ENCODE data around the gene CCL16. TPM values are rescaled to one million over a fixed set of nuclear protein-coding genes. Genes with fewer than 3 reads are reported as not detected.

Gene CCL16
- total and polyA plus RNA-seq, 2 of the 4 experiments (the other 2 are of a cell fraction) = not detected

DNA sequence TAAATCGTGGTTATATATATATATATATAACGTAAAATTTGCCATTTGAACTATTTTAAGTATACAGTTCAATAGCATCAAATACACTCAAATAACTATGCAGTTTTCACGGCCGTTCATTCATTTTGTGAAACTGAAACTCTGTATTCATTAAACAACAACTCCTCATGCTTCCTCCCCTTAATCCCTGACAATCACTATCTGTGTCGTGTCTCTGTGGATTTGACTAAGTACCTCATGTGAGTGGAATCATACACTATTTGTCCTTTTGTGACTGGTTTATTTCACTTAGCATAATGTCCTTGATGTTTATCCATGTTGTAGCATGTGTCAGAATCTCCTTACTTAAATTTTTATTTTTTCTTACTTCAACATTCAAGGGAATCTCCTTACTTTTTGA, 33.6 kb upstream of the CCL16 start:
- Histone ChIP-seq H3K9ac (ENCODE audit: low read depth, low read length) (no peak overlapping the region), H2AFZ (replicated peaks; ENCODE audit: low read length, poor library complexity) (no peak overlapping the region), H3K36me3 (ENCODE audit: control insufficient read depth, insufficient read depth, low read length) (no peaks in the 10 kb centered on the region), H3K4ac (ENCODE audit: low read depth, low read length) (no peak overlapping the region), H3K27ac (ENCODE audit: insufficient read depth, low read length) (no peak overlapping the region), H2BK5ac (ENCODE audit: low read depth, low read length, poor library complexity, severe bottlenecking) (no peak overlapping the region), H2AK9ac (replicated peaks; ENCODE audit: low read depth, low read length, poor library complexity) (no peak overlapping the region), H3K9me3 (ENCODE audit: control insufficient read depth, insufficient read depth, low read length) (no peaks in the 10 kb centered on the region), H2BK20ac (ENCODE audit: low read depth, low read length) (no peak overlapping the region), H3K4me2 (ENCODE audit: low read depth, low read length) (no peak overlapping the region), H3K14ac (replicated peaks; ENCODE audit: low read depth, low read length) (no peak overlapping the region), H3K18ac (ENCODE audit: low read depth, low read length) (no peak overlapping the region), H3K27me3 (ENCODE audit: control insufficient read depth, insufficient read depth, low read length) (peaks cover 3% of the 10 kb centered on the region), H4K8ac (ENCODE audit: low read depth in 2 of 2, low read length in 2 of 2) (no peak overlapping the region), H3K56ac (ENCODE audit: extremely low read depth, insufficient read depth, low read length) (no peak overlapping the region), H3K4me1 (ENCODE audit: control insufficient read depth, insufficient read depth, low read length) (no peaks in the 10 kb centered on the region), H3K79me1 (ENCODE audit: low read depth in 1 of 2, low read length in 2 of 2) (no peaks in the 10 kb centered on the region), H3K4me3 (ENCODE audit: insufficient read depth, low read depth, low read length) (no peak overlapping the region), H3K9me1 (ENCODE audit: insufficient read depth, low read length) (no peaks in the 10 kb centered on the region), H4K91ac (ENCODE audit: insufficient read depth, low read depth, low read length) (no peak overlapping the region), H3K23ac (ENCODE audit: low read depth, low read length) (no peak overlapping the region), H2BK15ac (ENCODE audit: low read depth, low read length) (no peak overlapping the region), H4K5ac (ENCODE audit: low read depth, low read length) (no peak overlapping the region), H4K20me1 (ENCODE audit: insufficient read depth, low read length) (no peaks in the 10 kb centered on the region), H2BK120ac (ENCODE audit: low read depth, low read length) (no peak overlapping the region), H2AK5ac (ENCODE audit: low read depth, low read length) (no peak overlapping the region)
- TF ChIP-seq, protein P1, sequence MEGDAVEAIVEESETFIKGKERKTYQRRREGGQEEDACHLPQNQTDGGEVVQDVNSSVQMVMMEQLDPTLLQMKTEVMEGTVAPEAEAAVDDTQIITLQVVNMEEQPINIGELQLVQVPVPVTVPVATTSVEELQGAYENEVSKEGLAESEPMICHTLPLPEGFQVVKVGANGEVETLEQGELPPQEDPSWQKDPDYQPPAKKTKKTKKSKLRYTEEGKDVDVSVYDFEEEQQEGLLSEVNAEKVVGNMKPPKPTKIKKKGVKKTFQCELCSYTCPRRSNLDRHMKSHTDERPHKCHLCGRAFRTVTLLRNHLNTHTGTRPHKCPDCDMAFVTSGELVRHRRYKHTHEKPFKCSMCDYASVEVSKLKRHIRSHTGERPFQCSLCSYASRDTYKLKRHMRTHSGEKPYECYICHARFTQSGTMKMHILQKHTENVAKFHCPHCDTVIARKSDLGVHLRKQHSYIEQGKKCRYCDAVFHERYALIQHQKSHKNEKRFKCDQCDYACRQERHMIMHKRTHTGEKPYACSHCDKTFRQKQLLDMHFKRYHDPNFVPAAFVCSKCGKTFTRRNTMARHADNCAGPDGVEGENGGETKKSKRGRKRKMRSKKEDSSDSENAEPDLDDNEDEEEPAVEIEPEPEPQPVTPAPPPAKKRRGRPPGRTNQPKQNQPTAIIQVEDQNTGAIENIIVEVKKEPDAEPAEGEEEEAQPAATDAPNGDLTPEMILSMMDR (conservative IDR thresholded peaks at IDR 0.05; ENCODE audit: low read depth, low read length) = no peak
- TF ChIP-seq MAFK (IDR thresholded peaks at IDR 0.05; ENCODE audit: low read depth, low read length) (no peak), CHD1 (IDR thresholded peaks at IDR 0.05; ENCODE audit: low read depth, low read length) (no peak), BHLHE40 (IDR thresholded peaks at IDR 0.05; ENCODE audit: low read depth, low read length) (no peak), MXI1 (IDR thresholded peaks at IDR 0.05; ENCODE audit: borderline replicate concordance, low read depth, low read length) (no peak)
- no peak for ATAC-seq (ENCODE audit: low read depth)
- WGBS, 2 experiments (ENCODE audit: extremely low coverage in 2 of 2, insufficient read length in 1 of 2) = no CpG with 5 or more reads among the region's 5 CpGs
- ChIA-PET CTCF (no interaction called here), POLR2A (ENCODE audit: unreplicated experiment) (no interaction called here)
- BruUV-seq (replicated peaks) = no TSS peak
- DNase-seq = no peak
- dilution Hi-C loops (cut with HindIII; ENCODE audit: low sequenced_read_pairs, unreplicated experiment) (no loop called here), in situ Hi-C loops (cut with MboI; ENCODE audit: low sequenced_read_pairs) (no loop called here), intact Hi-C loops (cut with micrococcal nuclease) (no loop called here)
